ENCODE data around the gene SLC8A3.

DNA sequence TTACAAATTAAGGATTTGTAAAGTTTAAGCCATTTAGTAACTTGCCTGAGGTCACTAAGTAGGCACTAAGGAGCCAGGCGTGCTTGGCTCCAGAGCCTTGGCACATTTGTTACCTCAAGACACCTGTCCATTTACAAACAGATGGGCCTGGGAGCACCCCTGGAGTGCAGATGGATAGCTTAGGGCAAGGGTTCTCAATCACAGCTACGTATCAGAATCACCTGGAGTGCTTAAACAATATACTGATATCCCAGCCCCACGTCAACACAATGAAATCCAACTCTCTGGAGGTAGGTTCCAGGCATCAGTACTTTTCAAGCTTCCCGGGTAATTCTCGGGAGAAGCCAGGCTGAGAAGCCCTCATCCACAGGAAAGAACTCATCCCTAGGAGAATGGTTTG lies 45.4 kb downstream of the SLC8A3 start:
- TF ChIP-seq POLR2A (IDR thresholded peaks at IDR 0.05; ENCODE audit: extremely low read depth, insufficient read length), result no peak
- TF ChIP-seq, protein P1, sequence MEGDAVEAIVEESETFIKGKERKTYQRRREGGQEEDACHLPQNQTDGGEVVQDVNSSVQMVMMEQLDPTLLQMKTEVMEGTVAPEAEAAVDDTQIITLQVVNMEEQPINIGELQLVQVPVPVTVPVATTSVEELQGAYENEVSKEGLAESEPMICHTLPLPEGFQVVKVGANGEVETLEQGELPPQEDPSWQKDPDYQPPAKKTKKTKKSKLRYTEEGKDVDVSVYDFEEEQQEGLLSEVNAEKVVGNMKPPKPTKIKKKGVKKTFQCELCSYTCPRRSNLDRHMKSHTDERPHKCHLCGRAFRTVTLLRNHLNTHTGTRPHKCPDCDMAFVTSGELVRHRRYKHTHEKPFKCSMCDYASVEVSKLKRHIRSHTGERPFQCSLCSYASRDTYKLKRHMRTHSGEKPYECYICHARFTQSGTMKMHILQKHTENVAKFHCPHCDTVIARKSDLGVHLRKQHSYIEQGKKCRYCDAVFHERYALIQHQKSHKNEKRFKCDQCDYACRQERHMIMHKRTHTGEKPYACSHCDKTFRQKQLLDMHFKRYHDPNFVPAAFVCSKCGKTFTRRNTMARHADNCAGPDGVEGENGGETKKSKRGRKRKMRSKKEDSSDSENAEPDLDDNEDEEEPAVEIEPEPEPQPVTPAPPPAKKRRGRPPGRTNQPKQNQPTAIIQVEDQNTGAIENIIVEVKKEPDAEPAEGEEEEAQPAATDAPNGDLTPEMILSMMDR (IDR thresholded peaks at IDR 0.05; ENCODE audit: low read depth, low read length), result no peak
